Kidney (tissue), 14 donors: Measurements from ENCODE around the gene CRTC3. TPM values are rescaled to one million over a fixed set of nuclear protein-coding genes. Genes with fewer than 3 reads are reported as not detected.

Experiments
- DNase-seq, 5 donors: peaks; one replicate each; pipeline ENCODE4 v3.0.0-alpha.2; 2013 to 2020
- FAIRE-seq: peaks from 2 replicates; lab custom pipeline; 2012; peaks lifted over from hg19 to GRCh38; lab: Jason Lieb, UNC
- H3K27ac ChIP-seq, 2 donors: one replicate each; pipeline ENCODE4 v1.7.0; 2013; ENCODE audit warnings: low read depth in 2 of 2, low read length in 2 of 2, inconsistent platforms in 1 of 2
- H3K27me3 ChIP-seq: one replicate; pipeline ENCODE4 v1.7.1; 2013; ENCODE audit warnings: low read length, inconsistent platforms; ENCODE audit not compliant: control insufficient read depth, insufficient read depth
- H3K36me3 ChIP-seq, 3 donors: one replicate each; pipeline versions ENCODE4 v1.7.0 to v1.7.1; 2013; ENCODE audit warnings: low read length in 3 of 3, control low read depth in 1 of 3, inconsistent platforms in 1 of 3; ENCODE audit not compliant: insufficient read depth in 3 of 3, control insufficient read depth in 2 of 3
- H3K4me1 ChIP-seq, 3 donors: one replicate each; pipeline versions ENCODE4 v1.7.0 to v1.7.1; 2013; ENCODE audit warnings: low read length in 3 of 3, inconsistent platforms in 1 of 3, low read depth in 1 of 3; ENCODE audit not compliant: control insufficient read depth in 2 of 3, insufficient read depth in 2 of 3
- H3K4me3 ChIP-seq, 3 donors: one replicate each; pipeline versions ENCODE4 v1.7.0 to v1.8.1; 2013; ENCODE audit warnings: low read length in 3 of 3, control low read depth in 1 of 3, inconsistent platforms in 1 of 3
- H3K9ac ChIP-seq, 3 donors: one replicate each; pipeline versions ENCODE4 v1.7.0 to v1.7.1; 2013; ENCODE audit warnings: low read length in 3 of 3, control low read depth in 1 of 3, inconsistent platforms in 1 of 3
- H3K9me3 ChIP-seq, 3 donors: one replicate each; pipeline versions ENCODE4 v1.7.0 to v1.7.1; 2013; ENCODE audit warnings: low read length in 3 of 3, control low read depth in 1 of 3, inconsistent platforms in 1 of 3; ENCODE audit not compliant: control insufficient read depth in 2 of 3, insufficient read depth in 1 of 3
- intact Hi-C: fragments of 100-400 bp; cut with DNase I; formaldehyde crosslinking; loops from one replicate; pipeline ENCODE4 v1.11.1; 2022
- polyA plus RNA-seq: library from polyadenylated mRNA; stranded (reverse); fragments of 350-450 nt; fragmentation: Illumina TruSeq; extraction: RNeasy Lipid Tissue Mini Kit (QIAGEN cat#74804); gene quantifications from one replicate; pipeline ENCODE4 v1.2.3, GENCODE V29; 2014; ENCODE audit warnings: low read depth, low replicate concordance; ENCODE audit not compliant: insufficient read depth
- total RNA-seq: library from RNA; stranded (reverse); fragmentation: NEBNext Ultra II Directional; extraction: Animal tissue kit (Norgen Biotek cat#: 25700); gene quantifications from one replicate; pipeline ENCODE4 v1.2.1, GENCODE V29; 2021
- TF ChIP-seq, protein P1 (sequence below): IDR thresholded peaks from 3 replicates; pipeline ENCODE4 v1.5.1; 2012; ENCODE audit warnings: mild to moderate bottlenecking, moderate library complexity, borderline replicate concordance; ENCODE audit not compliant: insufficient read depth; ENCODE audit errors: extremely low read depth
- donor health status: control.
- donor health status: control.
- donor health status: control.
- donor health status: control.
- donor health status: control.
- donor health status: DM: yes; HTN: yes; CAD: no.
- donor health status: Normal renal cell carcinoma (clear cell type).

The CRTC3 gene
- total and polyA plus RNA-seq, 2 donors from 2014 or later = 9.2 to 49.0 TPM

GRCh38 chr15:90619468-90619867 lies 89.7 kb downstream of the CRTC3 start:
- H3K9me3 ChIP-seq = no peaks in the 10 kb centered on the region
- H3K27ac ChIP-seq = no peak overlapping the region
- intact Hi-C loops = no loop called here
- H3K36me3 ChIP-seq = peaks cover 0 to 13% (median 8%) of the 10 kb centered on the region in 3 donors
- FAIRE-seq = no peak
- no peaks in the 10 kb centered on the region for H3K4me1 ChIP-seq
- TF ChIP-seq, protein P1, sequence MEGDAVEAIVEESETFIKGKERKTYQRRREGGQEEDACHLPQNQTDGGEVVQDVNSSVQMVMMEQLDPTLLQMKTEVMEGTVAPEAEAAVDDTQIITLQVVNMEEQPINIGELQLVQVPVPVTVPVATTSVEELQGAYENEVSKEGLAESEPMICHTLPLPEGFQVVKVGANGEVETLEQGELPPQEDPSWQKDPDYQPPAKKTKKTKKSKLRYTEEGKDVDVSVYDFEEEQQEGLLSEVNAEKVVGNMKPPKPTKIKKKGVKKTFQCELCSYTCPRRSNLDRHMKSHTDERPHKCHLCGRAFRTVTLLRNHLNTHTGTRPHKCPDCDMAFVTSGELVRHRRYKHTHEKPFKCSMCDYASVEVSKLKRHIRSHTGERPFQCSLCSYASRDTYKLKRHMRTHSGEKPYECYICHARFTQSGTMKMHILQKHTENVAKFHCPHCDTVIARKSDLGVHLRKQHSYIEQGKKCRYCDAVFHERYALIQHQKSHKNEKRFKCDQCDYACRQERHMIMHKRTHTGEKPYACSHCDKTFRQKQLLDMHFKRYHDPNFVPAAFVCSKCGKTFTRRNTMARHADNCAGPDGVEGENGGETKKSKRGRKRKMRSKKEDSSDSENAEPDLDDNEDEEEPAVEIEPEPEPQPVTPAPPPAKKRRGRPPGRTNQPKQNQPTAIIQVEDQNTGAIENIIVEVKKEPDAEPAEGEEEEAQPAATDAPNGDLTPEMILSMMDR = no peak
- H3K27me3 ChIP-seq = no peaks in the 10 kb centered on the region
- H3K4me3 ChIP-seq = no peak overlapping the region
- no peak overlapping the region for H3K9ac ChIP-seq
- DNase-seq = no peak

GRCh38 chr15:90619939-90620338 lies 90.2 kb downstream of the CRTC3 start:
- TF ChIP-seq, protein P1 = no peak
- Histone ChIP-seq H3K27ac (no peak overlapping the region), H3K27me3 (no peaks in the 10 kb centered on the region), H3K4me3 (no peak overlapping the region), H3K9me3 (no peaks in the 10 kb centered on the region), H3K9ac (no peak overlapping the region), H3K4me1 (no peaks in the 10 kb centered on the region), H3K36me3 (peaks cover 0 to 13% (median 8%) of the 10 kb centered on the region in 3 donors)
- no peak for DNase-seq
- FAIRE-seq = no peak
- intact Hi-C loops = no loop called here

DNA sequence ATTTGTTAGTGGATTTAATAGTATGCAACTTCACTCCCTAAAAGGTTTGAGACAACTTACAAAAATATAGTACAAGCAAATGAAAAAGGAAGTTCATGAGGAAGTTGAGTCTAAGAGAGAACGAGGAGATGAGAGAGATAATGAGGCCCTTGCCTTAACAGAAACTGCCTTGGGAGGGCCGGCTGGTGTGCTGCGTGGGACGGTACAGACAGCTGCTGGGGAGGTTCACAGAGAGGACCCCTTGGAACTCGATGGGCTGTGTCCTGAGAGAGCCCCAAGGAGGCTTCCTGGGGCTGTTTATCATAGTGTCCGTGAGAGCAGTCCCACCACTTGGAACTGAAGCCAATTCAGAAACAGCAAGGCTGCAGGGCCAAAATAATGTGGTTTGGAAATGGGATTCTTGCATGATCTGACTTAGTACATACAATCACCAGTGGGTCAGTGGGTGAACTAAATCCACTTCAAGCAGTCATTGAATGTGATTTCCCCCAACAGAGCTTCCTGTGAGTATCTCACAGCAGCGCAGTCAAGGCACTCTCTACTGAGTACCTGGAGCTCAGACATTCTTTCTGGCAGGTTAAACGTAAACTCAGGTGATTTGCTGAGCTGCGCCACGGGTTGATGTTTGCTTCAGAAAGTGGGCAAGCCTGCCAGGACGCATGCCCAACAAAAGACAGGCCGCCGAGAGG lies 90.8 kb downstream of the CRTC3 start:
- Histone ChIP-seq H3K9ac (no peak overlapping the region), H3K4me1 (no peaks in the 10 kb centered on the region), H3K4me3 (no peak overlapping the region), H3K27ac (no peak overlapping the region), H3K36me3 (peaks cover 0 to 8% (median 8%) of the 10 kb centered on the region in 3 donors), H3K9me3 (no peaks in the 10 kb centered on the region), H3K27me3 (no peaks in the 10 kb centered on the region)
- DNase-seq (peak in 3 of 5 donors; percentile 32 to 69 (median 49)), FAIRE-seq (no peak)
- intact Hi-C loops = no loop called here
- TF ChIP-seq, protein P1 = no peak

- DNase-seq (no peak), FAIRE-seq (no peak)
- peaks cover 0 to 28% (median 20%) of the 10 kb centered on the region in 3 donors for H3K36me3 ChIP-seq
- intact Hi-C loops = no loop called here
- no peak overlapping the region for H3K9ac ChIP-seq
- TF ChIP-seq, protein P1 = no peak
- H3K4me3 ChIP-seq = no peak overlapping the region
- no peaks in the 10 kb centered on the region for H3K9me3 ChIP-seq
- no peaks in the 10 kb centered on the region for H3K27me3 ChIP-seq
- no peak overlapping the region for H3K27ac ChIP-seq
- H3K4me1 ChIP-seq = no peaks in the 10 kb centered on the region
Observed at GRCh38 chr15:90623854-90624253, 94.1 kb downstream of the CRTC3 start.
